GM18907 (cell line): ENCODE results near the gene AUTS2.
A peak's percentile ranks its signal among the peaks of the same experiment; 100 is the strongest.

Experiments
- ATAC-seq: cut with Tn5 transposase; IDR thresholded peaks from one replicate; pipeline ENCODE4 v1.9.1; 2021; ENCODE audit warnings: mild to moderate bottlenecking, moderate library complexity; ENCODE audit not compliant: unreplicated experiment

The AUTS2 gene

DNA sequence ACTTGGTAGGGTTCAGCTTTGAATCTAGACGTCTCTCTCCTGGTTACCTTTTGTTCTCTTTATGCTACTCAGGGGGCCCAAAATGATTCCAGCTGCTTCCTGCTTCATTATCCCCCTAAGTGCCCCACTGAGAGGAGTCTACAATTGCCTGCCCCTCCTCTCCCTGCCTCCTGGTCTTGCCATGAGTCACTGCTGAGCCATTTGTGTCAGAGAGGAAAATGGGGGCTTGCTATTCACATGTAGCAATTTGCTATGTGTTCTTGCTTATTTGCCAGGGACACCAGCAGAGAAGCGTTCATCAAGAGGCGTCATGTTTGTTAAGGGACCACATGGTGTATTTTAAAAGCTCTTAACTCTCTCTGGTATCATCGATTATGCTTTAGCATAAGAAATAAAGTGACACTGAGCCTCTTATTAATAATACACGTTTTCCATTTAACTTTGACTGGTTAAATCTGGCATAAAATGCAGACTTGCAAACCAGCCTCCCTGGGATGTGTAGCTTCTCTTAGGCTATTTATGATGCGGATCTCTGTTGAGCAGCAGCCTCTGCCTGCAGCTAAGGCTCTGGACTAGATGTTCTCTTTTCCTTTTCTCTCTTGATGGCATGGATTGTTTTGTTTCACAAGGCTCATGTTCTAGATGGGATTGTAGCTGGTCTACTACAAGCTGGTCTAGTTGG lies 239.3 kb downstream of the AUTS2 start:
- no peak for ATAC-seq

DNA sequence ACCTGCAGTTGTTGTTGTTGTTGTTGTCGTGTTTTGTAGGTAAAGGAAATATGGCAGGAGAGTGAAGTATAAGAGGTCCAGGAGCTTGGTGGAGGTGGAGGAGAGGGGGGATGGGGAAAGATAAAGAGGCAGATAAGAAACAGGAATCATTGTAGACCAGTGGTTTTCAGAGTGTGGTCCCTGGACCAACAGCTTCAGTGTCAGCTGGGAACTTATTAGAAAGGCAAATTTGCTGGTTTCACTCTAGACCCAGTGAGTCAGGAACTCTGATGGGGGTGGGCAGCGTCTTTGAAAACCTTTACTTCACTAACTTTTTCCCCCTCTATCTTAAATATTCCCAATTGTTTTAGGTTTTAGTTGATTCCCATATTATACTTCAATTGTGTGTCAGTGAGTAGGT lies 241.5 kb downstream of the AUTS2 start:
- peak; percentile 67 for ATAC-seq

DNA sequence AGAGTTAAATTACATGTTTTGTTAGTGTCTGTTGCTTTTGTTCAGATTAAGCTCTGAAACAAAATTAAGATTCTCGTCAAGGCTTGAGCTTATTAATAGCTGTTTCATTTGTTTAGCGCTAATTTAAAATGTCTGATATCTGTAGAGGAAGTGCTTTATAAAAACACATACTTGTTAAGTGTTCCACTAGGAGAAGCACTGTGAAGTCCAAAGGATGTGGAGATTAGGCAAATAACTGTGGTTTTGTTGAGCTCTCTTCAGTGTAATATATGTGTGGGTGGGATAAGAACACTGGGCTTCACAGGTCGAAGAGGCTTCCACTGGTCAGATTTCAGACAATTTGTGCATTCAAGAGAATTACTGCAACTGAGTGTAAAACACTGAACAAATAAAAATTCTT lies 242.0 kb downstream of the AUTS2 start:
- no peak for ATAC-seq

DNA sequence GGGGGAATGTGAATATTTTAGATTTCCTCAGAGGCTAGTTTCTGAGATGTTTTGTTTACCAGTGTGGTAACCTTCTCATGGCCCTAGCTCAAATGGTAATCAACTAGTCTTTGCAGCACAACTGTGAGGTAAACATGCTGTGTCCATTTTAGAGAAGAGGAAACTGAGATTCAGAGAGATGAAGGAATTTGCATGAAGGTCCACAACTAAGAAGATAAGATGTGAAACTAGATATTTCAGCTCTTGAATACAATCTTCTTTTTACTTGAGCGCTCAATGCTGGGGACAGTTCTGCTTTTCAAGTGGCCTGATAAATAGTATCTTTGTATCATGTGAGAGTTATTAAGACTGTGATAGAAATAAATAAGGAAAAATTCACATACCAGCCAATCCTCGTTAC lies 245.4 kb downstream of the AUTS2 start:
- ATAC-seq = peak; percentile 45

DNA sequence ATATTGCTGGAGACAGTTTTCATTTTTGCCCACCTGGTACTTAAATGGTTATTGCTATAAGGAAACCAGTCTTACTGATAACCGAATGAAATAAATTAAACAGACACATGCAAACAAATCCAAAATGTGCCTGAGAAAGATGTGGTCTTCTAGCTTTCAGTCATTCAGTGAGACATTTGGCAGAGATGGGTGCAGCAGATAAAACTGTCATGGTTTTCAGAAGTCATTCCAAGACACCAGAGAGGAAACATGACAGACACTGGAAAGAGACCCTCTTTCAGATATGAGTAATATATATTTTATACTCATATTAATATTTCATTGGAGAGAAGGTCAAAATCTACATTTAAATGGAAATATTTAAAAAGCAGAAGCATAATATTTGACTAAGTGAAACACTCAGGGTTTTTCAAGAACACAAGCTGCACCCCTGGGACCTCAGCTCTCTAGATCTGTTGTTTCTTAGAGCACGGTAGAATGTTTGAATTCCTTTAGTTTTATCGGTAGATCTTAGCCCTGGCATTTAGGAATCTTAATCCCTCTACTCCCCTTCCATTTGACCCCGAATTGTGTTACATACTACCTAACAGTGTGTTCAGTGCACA lies 246.1 kb downstream of the AUTS2 start:
- peak; percentile 44 for ATAC-seq

DNA sequence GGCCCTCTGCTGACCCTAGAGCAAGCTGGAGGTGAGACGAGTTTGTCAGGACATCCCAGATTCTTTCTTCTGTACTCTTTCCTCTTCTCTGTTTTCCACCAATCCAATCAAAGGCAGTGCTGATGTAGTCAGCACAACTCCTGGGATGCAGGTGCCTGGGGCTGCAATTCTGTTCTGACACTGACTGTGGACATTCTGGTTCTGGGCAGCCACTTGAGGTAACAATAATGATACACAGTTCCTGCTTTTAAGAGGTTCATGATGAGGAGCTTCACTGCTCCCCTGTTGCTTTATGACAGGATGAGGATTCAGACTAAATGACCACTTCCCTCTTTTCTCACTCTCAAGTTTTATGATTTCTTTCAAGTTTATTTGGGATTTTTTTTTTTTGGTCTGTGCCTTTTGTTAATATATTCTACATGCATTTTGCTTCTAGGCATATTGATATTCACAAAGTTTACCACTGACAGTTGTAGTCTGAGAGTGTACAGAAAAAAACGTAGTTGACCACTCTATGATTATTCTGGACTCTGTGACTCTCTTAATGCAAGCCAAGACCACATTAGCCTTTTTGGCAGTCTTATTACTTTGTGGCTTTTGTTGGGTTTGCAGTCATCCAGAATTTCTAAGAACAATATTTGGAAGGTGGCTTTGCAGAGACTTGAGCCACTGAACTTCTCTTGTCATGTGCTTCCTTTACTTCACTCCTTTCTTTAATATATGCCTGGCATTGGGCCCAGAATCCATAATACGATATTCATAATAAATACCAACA lies 247.6 kb downstream of the AUTS2 start:
- no peak for ATAC-seq

DNA sequence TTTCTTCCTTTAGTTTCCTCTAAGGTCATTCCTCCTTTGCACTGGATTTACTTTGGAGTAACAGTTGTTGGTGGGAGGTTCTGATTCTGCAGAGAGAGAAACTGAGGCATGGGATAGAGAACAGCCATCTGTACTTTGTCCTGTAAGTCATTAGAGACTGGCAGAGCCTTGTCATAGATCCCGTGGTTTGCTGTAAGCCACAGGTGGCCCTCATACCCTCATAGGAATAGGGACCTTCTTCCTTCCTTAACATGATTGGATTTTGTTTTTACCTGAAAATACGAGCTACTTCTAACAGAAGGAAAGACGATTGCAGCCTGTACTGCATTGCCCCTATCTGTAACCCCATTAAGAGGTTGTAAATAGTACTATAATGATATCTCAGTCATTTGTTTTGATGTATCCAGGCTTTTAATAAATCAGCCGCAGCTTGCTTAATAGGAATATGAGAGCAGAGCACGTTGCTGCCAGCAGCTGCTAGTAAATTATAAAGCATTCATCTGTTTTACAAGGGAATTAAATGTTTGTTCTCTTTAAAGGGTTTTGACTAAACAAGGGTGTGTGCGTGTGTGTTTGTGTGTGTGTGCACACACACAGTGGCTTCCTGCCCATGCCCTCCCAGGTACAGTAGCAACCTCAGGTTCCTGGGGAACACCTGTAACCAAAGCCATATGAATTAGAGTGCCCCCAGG lies 249.8 kb downstream of the AUTS2 start:
- no peak for ATAC-seq

DNA sequence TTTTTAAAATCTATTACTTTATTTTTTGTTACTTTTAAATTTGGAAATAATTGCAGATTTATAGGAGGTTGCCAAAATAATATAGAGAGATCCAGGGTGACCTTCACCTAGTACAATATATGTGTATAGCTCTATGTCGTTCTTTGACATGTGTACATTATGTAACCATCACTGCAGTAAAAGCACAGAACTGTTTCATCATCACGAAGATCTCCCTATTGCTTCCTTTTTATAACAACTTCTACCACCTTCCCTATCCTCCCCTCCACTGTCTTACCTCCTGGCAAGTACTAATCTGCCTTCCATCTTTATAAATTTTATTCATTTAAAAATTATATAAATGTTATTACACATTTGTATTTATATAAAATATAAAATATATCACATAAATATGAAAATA lies 251.0 kb downstream of the AUTS2 start:
- no peak for ATAC-seq

DNA sequence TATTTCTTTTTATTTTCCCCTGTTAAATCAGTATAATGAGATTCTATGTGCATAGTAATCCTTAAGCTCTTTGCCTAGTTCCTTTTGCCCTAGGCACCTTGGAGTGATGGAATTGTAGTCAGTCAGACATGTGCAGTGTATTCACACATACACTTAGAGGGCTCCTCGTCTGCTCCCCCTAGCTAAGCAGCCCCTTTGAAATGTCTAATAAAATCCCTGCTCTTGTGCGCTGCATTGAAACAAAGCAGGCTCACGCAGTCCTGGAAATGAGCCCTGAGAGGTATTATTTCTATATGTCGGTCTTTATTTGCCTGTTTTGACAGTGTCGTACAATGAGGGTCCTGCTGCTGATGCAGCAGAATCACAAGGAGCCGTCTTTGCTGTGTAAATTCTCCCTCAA lies 258.7 kb downstream of the AUTS2 start:
- no peak for ATAC-seq

DNA sequence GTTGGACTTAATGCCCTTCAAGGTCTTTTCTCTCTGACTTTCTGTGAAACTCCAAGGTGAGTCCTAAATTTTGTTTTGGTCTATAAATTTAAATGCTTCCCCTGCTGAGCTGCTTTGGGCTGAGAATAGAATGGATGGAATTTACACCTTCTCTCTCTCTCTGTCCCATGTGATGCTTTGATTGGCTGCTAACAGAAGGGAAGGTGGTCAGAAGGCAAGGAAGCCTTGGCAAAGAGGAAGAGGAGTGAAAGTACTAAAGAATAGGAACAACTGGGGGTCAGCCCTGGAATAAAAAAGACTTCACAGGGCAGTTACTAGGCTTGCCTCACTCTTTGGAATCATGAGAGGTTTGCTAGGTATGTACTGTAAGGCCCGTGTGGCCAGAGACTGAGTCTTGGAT lies 260.2 kb downstream of the AUTS2 start:
- ATAC-seq = no peak

DNA sequence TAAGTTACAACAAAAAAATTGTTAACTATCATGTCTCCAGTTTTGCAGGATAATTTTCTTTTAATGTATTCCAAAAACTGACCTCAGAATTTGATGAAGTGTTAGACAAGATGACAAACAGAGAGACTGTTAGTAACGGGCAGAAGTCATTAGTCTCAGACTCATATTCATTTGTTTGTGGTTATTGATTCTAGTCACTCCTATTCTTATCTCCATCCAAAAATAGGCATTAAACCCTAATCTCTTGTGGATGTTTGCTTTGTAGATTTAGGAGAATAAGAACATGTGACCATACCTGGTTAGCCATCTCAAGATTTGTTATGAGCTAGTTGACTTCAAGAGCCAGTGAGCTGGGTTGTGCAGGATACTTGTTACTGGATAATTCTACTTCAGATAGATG lies 261.1 kb downstream of the AUTS2 start:
- no peak for ATAC-seq

DNA sequence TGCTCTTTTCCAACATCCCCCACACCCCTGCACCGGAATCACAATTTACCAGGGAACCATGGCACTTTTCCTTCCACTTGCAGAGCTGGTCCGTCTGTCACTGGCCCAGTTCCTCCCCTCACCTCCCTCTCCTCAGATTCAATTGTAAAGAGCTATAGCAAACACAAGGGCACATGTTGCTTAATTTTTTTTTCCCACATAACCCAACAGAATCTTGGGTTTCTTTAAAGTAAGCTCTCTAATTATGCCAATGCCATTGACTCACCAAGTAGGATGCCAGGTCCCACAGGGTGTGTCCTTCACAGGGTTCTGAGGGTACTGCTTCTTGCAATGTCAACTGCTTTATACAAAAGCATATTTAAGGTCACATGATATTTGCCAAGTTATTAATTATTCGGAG lies 262.2 kb downstream of the AUTS2 start:
- no peak for ATAC-seq

DNA sequence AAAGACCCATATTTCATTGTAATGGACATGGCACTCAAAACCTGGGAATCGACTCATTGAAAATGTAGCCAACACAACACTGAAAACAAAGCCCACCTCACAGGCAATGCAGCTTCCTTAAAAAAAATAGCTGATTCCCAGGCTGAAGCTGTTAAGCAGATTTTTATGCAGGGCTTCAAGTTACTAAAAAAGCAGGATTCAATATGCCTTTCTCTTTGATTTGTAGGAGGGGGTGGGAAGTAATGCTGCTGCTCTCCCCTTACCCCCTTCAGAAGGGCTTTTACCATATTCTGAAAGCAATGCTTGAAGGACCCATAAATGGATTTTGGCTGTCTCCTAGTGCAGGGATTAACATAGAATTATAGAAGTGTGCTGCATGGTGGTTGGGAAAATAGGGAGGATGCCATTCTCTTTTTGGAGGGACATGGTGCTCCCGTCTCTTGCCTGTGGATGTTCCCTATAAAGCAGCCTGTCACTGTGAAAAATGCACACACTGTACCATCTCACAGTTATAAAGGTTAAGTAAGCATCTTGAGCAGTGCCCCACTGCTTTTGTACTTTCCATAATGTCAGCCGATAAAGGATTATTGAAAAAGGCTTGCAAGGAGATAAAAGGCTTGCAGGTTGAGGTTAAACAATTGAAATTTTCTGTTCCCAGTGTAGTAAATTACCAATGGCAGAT lies 262.8 kb downstream of the AUTS2 start:
- no peak for ATAC-seq

DNA sequence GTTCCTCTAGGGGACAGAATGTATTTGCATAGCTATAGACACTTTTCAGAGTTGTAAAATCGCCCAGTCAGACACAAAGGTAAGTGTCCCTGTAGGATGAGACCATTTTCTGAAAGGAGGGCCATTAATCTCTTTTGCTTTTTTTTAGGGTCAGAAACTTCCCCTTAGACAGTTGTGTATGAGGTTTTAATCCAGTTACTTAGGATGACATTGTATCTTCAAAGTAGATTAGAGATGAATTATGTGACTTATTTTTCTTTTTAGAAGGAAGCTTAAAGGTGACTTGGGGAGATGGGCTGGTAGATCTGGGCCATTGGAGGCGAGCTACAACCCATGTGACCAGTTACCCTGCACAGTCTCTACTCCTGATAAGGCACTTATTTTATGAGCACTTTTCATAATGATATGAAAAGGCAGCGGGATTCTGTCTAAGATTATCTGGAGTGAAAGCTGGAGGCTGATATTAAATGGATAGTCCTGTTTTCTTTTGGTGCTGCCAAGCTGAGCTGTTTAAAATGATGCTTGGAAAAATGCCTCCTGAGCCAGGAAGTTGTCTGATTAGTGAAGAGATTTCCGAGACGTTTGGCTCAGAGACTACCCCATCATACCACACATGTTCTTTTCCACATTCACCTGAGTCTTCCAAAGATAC lies 264.3 kb downstream of the AUTS2 start:
- no peak for ATAC-seq

DNA sequence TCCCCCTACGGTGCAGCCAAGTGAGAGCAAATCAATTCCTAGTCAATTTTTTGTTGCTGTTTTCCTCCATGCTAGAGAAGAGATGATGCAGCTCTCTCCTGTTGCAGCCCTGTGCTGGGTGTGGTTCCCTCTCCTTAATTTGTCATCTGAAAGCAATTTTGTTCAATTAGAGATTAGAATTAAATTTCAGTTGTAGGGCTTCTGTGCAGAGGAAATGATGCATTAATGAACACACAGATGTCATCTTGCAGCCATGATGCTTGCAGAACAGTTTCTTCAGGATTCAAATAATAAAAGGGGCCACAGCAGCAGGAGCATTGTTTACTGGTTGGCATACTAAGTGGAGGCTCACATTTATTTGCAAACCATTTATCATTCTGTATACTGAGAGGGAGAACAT lies 266.0 kb downstream of the AUTS2 start:
- ATAC-seq = no peak

DNA sequence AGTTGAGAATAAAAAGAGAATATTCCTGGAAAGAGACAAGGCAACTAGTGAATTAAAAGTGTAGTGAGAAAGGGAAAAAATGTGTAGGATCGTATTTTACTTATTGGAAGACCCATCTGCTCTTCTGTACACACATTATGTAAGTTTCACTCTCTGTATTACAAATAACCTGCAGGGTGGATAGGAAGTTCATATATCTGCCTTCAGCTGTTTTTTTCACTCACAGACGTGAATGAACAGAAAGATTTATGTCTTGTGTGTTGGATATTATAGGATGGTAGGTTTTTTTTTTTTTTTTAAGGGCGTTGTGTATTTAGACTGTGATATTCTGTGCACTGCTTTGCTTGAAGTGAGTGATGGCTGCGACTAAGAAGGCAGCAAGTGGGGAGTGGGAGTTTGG lies 266.5 kb downstream of the AUTS2 start:
- no peak for ATAC-seq

DNA sequence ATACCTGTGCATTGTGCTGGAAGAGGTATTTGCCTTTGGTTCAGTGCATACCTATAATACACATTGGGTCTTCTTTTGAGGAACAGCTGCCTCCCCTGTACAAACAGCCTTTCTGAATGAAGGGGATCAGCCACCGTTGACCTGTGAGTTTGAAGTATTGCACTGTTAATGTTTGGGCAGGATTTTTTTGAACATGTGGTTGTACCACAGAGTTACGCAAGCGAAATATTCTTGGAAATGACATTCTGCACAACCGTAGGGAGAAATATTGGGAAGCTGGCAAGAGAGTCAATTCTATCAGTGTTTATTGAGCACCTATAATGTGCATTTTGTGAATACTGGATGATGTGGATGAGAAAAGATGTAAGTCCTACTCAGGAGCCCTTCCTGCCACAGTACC lies 270.6 kb downstream of the AUTS2 start:
- no peak for ATAC-seq

DNA sequence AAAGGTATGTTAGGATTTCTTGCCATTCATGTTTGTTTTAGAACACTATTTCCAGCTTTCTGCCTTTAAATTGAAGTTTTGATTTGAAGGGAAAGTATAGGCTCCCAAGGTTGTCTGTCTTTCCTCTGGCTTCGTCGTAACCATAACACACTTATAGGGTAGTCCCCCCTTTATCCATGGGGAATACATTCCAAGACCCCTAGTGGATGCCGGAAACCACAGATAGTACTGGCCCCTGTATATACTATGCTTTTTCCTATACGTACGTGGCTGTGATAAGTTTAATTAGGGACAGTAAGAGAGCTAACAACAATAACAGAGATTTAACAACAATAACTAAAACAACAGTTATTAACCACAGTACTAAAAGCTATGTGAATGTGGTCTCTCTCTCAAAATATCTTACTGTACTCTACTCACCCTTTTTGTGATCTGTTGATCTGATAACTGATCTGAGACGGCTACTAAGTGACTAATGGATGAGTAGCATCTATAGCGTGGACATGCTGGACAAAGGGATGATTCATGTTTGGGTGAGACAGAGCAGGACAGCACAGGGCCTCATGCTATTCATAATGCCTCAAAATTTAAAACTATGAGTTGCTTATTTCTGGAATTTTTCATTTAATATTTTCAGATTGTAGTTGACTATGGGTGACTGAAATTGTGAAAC lies 273.1 kb downstream of the AUTS2 start:
- ATAC-seq = no peak

DNA sequence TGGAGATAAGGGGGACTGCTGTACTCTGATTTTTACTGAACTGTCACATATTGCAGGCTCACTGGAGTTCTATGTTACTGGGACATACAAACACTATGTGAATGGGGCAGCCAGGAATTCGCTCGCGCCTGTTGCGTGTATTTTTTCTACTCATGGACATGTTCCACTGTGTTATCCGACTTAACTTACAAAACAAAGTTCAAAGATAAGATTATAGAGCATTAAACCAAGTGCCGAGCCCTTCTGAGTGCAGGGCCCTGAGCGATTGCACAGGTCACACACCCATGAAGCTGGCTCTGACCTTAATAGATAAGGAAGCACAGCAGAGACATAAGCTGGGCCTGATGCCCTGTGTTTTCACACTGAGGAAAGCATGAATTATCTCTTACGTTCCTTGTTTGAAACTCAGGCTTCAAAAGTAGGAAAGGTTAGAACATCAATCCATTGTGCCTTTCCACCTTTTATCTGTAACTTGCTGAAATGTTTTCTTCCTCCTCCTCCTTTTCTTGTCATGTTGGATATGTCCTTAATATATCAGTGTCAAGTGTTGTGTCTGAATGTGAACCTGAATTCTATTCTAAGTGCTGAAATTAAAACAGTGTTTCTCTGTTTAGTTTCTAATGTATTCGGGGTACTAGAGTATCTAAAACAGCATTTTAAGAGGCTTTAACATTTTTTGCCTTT lies 273.8 kb downstream of the AUTS2 start:
- no peak for ATAC-seq
